Tibial nerve (tissue), 4 donors: ENCODE measurements around the gene CCDC124. TPM values are rescaled to one million over a fixed set of nuclear protein-coding genes. Genes with fewer than 3 reads are reported as not detected.

Experiments used
- DNase-seq, 2 donors: peaks; one replicate each; pipeline ENCODE4 v3.0.0-alpha.2; 2019; ENCODE audit warnings: low spot score in 2 of 2
- H3K27ac ChIP-seq, 4 donors: fragments of 200-600 bp; sonication (generic) in 3 of 4; one replicate each; pipeline ENCODE4 v1.5.1; 2017 to 2019; ENCODE audit warnings: mild to moderate bottlenecking in 1 of 4
- H3K27me3 ChIP-seq, 2 donors: fragments of 200-600 bp; sonication (generic) in 1 of 2; one replicate each; pipeline versions ENCODE4 v1.5.1 to v1.6.0; 2017 to 2019
- H3K36me3 ChIP-seq, 3 donors: fragments of 200-600 bp; sonication (generic); one replicate each; pipeline ENCODE4 v1.5.1; 2018 to 2019
- H3K4me1 ChIP-seq, 4 donors: fragments of 200-600 bp; sonication (generic) in 3 of 4; one replicate each; pipeline ENCODE4 v1.5.1; 2017 to 2019
- H3K4me3 ChIP-seq, 4 donors: fragments of 200-600 bp; sonication (generic) in 3 of 4; one replicate each; pipeline ENCODE4 v1.5.1; 2017 to 2019; ENCODE audit warnings: mild to moderate bottlenecking in 1 of 4, moderate library complexity in 1 of 4
- H3K9me3 ChIP-seq, 4 donors: fragments of 200-600 bp; sonication (generic) in 3 of 4; one replicate each; pipeline ENCODE4 v1.5.1; 2017 to 2019
- EP300 ChIP-seq, 2 donors: sonication (generic); formaldehyde crosslinking; IDR thresholded peaks; one replicate each; pipeline ENCODE4 v1.6.1; 2017; ENCODE audit warnings: antibody characterized with exemption in 2 of 2, mild to moderate bottlenecking in 1 of 2
- POLR2A ChIP-seq, 2 donors: fragments of 450-650 bp; IDR thresholded peaks; one replicate each; pipeline ENCODE4 v1.6.1; 2017; ENCODE audit warnings: antibody characterized with exemption in 2 of 2, mild to moderate bottlenecking in 2 of 2, moderate library complexity in 2 of 2
- WGBS, 2 donors: methylation state at CpG; one replicate each; pipeline ENCODE4 v1.1.5; 2018; 5-methylcytosine and 5-hydroxymethylcytosine counted together
- small RNA-seq: library from RNA; depleted of rRNA; stranded (forward); fragments of <200 nt; gene quantifications from one replicate; pipeline ENCODE3, GENCODE V24; 2016
- total RNA-seq, 4 donors: library from RNA; depleted of rRNA; stranded (reverse); fragments of >200 nt; gene quantifications; one replicate each; pipeline ENCODE4 v1.1.0, GENCODE V29; 2016
- TF ChIP-seq, protein P1 (sequence below), 5 experiments: fragments of 200-600 bp in 3 of 5; fragments of 450-650 bp in 2 of 5; sonication (generic) in 3 of 5; IDR thresholded peaks; one replicate each; pipeline ENCODE4 v1.5.1; 2016 to 2019; ENCODE audit warnings: antibody characterized with exemption in 5 of 5, mild to moderate bottlenecking in 3 of 5, moderate library complexity in 2 of 5

Gene CCDC124
- total RNA-seq, 4 donors from 2014 or later = 29.3 to 69.0 (median 33.9) TPM

DNA sequence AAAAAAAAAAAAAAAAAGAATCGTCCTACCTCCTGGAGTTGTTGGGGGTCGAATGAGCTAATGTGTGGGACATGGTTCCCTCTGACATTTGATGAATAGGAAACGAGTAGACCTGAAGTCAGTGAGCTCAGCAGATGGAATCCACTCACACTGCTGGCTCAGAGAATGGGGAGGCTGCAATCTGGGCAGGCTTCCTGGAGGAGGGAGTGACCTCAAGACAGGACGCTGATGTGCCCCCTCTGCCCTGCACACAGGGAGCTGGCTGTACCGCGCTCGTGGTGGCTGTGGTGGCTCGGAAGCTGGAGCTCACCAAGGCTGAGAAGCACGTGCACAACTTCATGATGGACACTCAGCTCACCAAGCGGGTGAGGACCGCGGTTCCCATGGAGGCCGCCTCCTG is 55.3 kb downstream of the CCDC124 start:
- no peaks in the 10 kb centered on the region for H3K36me3 ChIP-seq
- no peaks in the 10 kb centered on the region for H3K9me3 ChIP-seq
- no peaks in the 10 kb centered on the region for H3K4me1 ChIP-seq
- H3K27me3 ChIP-seq = peaks cover 0 to 15% of the 10 kb centered on the region in 2 donors
- 81 to 89% methylated on average over 9 to 13 of the region's 13 CpGs for WGBS, 2 donors
- no peak overlapping the region for H3K27ac ChIP-seq
- no peak overlapping the region for H3K4me3 ChIP-seq
- no peak for TF ChIP-seq EP300 (IDR thresholded peaks at IDR 0.05)
- TF ChIP-seq, protein P1, sequence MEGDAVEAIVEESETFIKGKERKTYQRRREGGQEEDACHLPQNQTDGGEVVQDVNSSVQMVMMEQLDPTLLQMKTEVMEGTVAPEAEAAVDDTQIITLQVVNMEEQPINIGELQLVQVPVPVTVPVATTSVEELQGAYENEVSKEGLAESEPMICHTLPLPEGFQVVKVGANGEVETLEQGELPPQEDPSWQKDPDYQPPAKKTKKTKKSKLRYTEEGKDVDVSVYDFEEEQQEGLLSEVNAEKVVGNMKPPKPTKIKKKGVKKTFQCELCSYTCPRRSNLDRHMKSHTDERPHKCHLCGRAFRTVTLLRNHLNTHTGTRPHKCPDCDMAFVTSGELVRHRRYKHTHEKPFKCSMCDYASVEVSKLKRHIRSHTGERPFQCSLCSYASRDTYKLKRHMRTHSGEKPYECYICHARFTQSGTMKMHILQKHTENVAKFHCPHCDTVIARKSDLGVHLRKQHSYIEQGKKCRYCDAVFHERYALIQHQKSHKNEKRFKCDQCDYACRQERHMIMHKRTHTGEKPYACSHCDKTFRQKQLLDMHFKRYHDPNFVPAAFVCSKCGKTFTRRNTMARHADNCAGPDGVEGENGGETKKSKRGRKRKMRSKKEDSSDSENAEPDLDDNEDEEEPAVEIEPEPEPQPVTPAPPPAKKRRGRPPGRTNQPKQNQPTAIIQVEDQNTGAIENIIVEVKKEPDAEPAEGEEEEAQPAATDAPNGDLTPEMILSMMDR (IDR thresholded peaks at IDR 0.05) = no peak
- no peak for TF ChIP-seq POLR2A (IDR thresholded peaks at IDR 0.05)
- DNase-seq = no peak

DNA sequence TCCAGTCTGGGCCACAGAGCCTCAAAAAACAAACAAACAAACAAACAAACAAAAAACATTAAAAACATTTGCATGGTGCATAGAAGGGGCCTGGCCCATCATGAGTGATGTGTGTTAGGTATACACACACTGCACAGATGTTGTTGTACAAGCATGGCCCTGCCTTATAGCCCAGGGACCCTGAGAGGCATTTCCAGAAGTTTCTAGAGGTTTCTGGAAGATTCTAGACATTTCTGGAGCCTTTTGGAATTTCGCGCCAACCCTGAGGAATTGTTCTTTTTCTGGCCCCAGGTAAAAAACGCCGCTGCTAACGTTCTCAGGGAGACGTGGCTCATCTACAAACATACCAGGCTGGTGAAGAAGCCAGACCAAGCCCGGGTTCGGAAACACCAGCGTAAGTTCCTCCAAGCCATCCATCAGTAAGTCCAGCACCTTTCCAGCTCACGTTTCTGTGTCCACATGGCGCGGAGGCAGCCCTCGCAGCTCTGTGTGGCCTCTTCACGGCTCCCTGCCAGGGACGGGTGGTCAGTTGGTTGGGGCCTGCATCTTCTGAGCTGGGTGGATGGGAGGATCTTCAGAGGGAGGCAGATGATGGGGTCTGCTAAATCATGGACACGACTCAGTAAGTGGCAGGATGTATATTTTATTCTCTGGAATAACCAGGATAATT is 56.7 kb downstream of the CCDC124 start:
- WGBS, 2 donors = 91 to 94% methylated on average over 16 of the region's 16 CpGs

GRCh38 chr19:17993076-17993813 is 60.4 kb downstream of the CCDC124 start:
- Histone ChIP-seq H3K27me3 (peaks cover 0 to 11% of the 10 kb centered on the region in 2 donors), H3K4me1 (peaks cover 0 to 3% (median 0%) of the 10 kb centered on the region in 4 donors), H3K4me3 (no peak overlapping the region), H3K9me3 (no peaks in the 10 kb centered on the region), H3K36me3 (no peaks in the 10 kb centered on the region), H3K27ac (no peak overlapping the region)
- TF ChIP-seq POLR2A (IDR thresholded peaks at IDR 0.05) (no peak), EP300 (IDR thresholded peaks at IDR 0.05) (no peak)
- TF ChIP-seq, protein P1 (IDR thresholded peaks at IDR 0.05) = no peak
- DNase-seq = no peak
- 81 to 86% methylated on average over 20 to 27 of the region's 27 CpGs for WGBS, 2 donors

More for the DNA sequence above, 56.7 kb downstream of the CCDC124 start:
- no peak overlapping the region for H3K4me3 ChIP-seq
- no peaks in the 10 kb centered on the region for H3K9me3 ChIP-seq
- H3K36me3 ChIP-seq = no peaks in the 10 kb centered on the region
- no peak for DNase-seq
- peaks cover 0 to 18% of the 10 kb centered on the region in 2 donors for H3K27me3 ChIP-seq
- no peak overlapping the region for H3K27ac ChIP-seq
- H3K4me1 ChIP-seq = no peaks in the 10 kb centered on the region
- TF ChIP-seq, protein P1 (IDR thresholded peaks at IDR 0.05) = no peak
- TF ChIP-seq POLR2A (IDR thresholded peaks at IDR 0.05) = no peak
- no peak for TF ChIP-seq EP300 (IDR thresholded peaks at IDR 0.05)

Small RNA genes lying within 50 kb of the gene (small RNA-seq; reads per million reads assigned to genes)
- not detected for gene RNA5SP468

Other genes starting within 250 kb of the CCDC124 start
- gene UNC13A, start 244.7 kb upstream of the CCDC124 start, total RNA-seq = under 1 TPM; 0.21 to 0.78 (median 0.41) TPM
- 10 to 100 TPM; 23.4 to 39.3 (median 31.2) TPM for gene MAP1S, start 213.5 kb upstream of the CCDC124 start, total RNA-seq
- 1 to 10 TPM; 1.4 to 9.9 (median 3.0) TPM for gene FCHO1, start 181.5 kb upstream of the CCDC124 start, total RNA-seq
- gene B3GNT3, start 137.9 kb upstream of the CCDC124 start, total RNA-seq = 1 to 10 TPM in 1 of 4 donors, under 1 TPM in 2, not detected in 1; 0.20 to 2.4 (median 0.44) TPM
- gene INSL3, start 111.5 kb upstream of the CCDC124 start, total RNA-seq = not detected
- 10 to 100 TPM in 2 of 4 donors, 1 to 10 TPM in 2; 1.9 to 18.0 (median 8.3) TPM for gene JAK3, start 85.0 kb upstream of the CCDC124 start, total RNA-seq
- 1,000 to 10,000 TPM; 1,544 to 1,849 (median 1,738) TPM for gene RPL18A, start 73.1 kb upstream of the CCDC124 start, total RNA-seq
- gene SLC5A5, start 61.1 kb upstream of the CCDC124 start, total RNA-seq = not detected
- under 1 TPM in 1 of 4 donors, not detected in 3; under 0.01 TPM for gene KCNN1, start 34.1 kb downstream of the CCDC124 start, total RNA-seq
- 100 to 1,000 TPM; 127 to 180 (median 177) TPM for gene ARRDC2, start 75.2 kb downstream of the CCDC124 start, total RNA-seq
- 1 to 10 TPM; 1.0 to 4.8 (median 1.9) TPM for gene IL12RB1, start 153.9 kb downstream of the CCDC124 start, total RNA-seq
- gene MAST3, start 164.8 kb downstream of the CCDC124 start, total RNA-seq = 10 to 100 TPM in 2 of 4 donors, 1 to 10 TPM in 2; 7.6 to 19.8 (median 10.0) TPM
- gene PIK3R2, start 220.1 kb downstream of the CCDC124 start, total RNA-seq = 10 to 100 TPM; 12.2 to 38.1 (median 15.7) TPM
- gene IFI30, start 240.8 kb downstream of the CCDC124 start, total RNA-seq = 100 to 1,000 TPM in 1 of 4 donors, 10 to 100 TPM in 3; 19.0 to 101 (median 29.4) TPM